Suprapubic skin (tissue), 4 donors: Measurements from ENCODE around the gene TAGLN3. TPM values are rescaled to one million over a fixed set of nuclear protein-coding genes. Genes with fewer than 3 reads are reported as not detected.

Source experiments
- DNase-seq, 2 donors: peaks; one replicate each; pipeline ENCODE4 v3.0.0-alpha.2; 2019; ENCODE audit warnings: low spot score in 2 of 2
- H3K27ac ChIP-seq: fragments of 200-600 bp; sonication (generic); one replicate; pipeline ENCODE4 v1.5.1; 2019
- H3K27me3 ChIP-seq: fragments of 200-600 bp; sonication (generic); one replicate; pipeline ENCODE4 v1.5.1; 2019
- H3K36me3 ChIP-seq: fragments of 200-600 bp; sonication (generic); one replicate; pipeline ENCODE4 v1.5.1; 2019
- H3K4me1 ChIP-seq: fragments of 200-600 bp; sonication (generic); one replicate; pipeline ENCODE4 v1.5.1; 2019
- H3K4me3 ChIP-seq: fragments of 200-600 bp; sonication (generic); one replicate; pipeline ENCODE4 v1.5.1; 2019; ENCODE audit warnings: mild to moderate bottlenecking
- H3K9me3 ChIP-seq: fragments of 200-600 bp; sonication (generic); one replicate; pipeline ENCODE4 v1.5.1; 2019
- CTCF ChIP-seq, 2 donors: fragments of 200-600 bp in 1 of 2; fragments of 450-650 bp in 1 of 2; sonication (generic) in 1 of 2; IDR thresholded peaks; one replicate each; pipeline ENCODE4 v1.5.1; 2016 to 2019; ENCODE audit warnings: antibody characterized with exemption in 2 of 2, mild to moderate bottlenecking in 1 of 2, moderate library complexity in 1 of 2
- EP300 ChIP-seq: sonication (generic); formaldehyde crosslinking; IDR thresholded peaks from one replicate; pipeline ENCODE4 v1.6.1; 2017; ENCODE audit warnings: antibody characterized with exemption
- POLR2A ChIP-seq, 2 donors: fragments of 450-650 bp; IDR thresholded peaks; one replicate each; pipeline ENCODE4 v1.6.1; 2017; ENCODE audit warnings: antibody characterized with exemption in 2 of 2, mild to moderate bottlenecking in 2 of 2, moderate library complexity in 2 of 2
- POLR2AphosphoS5 ChIP-seq, 3 donors: sonication (generic); formaldehyde crosslinking; IDR thresholded peaks; one replicate each; pipeline ENCODE4 v1.6.1; 2017; ENCODE audit warnings: antibody characterized with exemption in 3 of 3
- WGBS: methylation state at CpG from one replicate; pipeline ENCODE4 v1.1.5; 2018; 5-methylcytosine and 5-hydroxymethylcytosine counted together
- total RNA-seq, 4 donors: library from RNA; depleted of rRNA; stranded (reverse); fragments of >200 nt; gene quantifications; one replicate each; pipeline ENCODE4 v1.1.0, GENCODE V29; 2016

The TAGLN3 gene
- total RNA-seq, 4 donors from 2014 or later: 0.60 to 0.98 TPM; not detected in 2

- H3K9me3 ChIP-seq: no peaks in the 10 kb centered on the region
- H3K4me3 ChIP-seq: no peak overlapping the region
- H3K27ac ChIP-seq: no peak overlapping the region
- no peak for DNase-seq
- 9% methylated on average over 1 of the region's 1 CpG for WGBS
- H3K4me1 ChIP-seq: no peaks in the 10 kb centered on the region
- TF ChIP-seq CTCF (IDR thresholded peaks at IDR 0.05) (no peak), POLR2A (IDR thresholded peaks at IDR 0.05) (no peak), POLR2AphosphoS5 (IDR thresholded peaks at IDR 0.05) (no peak)
- H3K27me3 ChIP-seq: no peaks in the 10 kb centered on the region
- H3K36me3 ChIP-seq: no peaks in the 10 kb centered on the region
Observed at GRCh38 chr3:112007633-112008032, 8.9 kb downstream of the TAGLN3 start.

GRCh38 chr3:112009670-112010069 is 10.9 kb downstream of the TAGLN3 start:
- Histone ChIP-seq H3K4me1 (peaks cover 6% of the 10 kb centered on the region), H3K27ac (no peak overlapping the region), H3K27me3 (no peaks in the 10 kb centered on the region), H3K36me3 (no peaks in the 10 kb centered on the region), H3K4me3 (no peak overlapping the region), H3K9me3 (no peaks in the 10 kb centered on the region)
- no peak for TF ChIP-seq POLR2A (IDR thresholded peaks at IDR 0.05)
- no peak for TF ChIP-seq EP300
- TF ChIP-seq POLR2AphosphoS5 (IDR thresholded peaks at IDR 0.05): no peak
- no peak for TF ChIP-seq CTCF (IDR thresholded peaks at IDR 0.05)
- 90% methylated on average over 2 of the region's 2 CpGs for WGBS
- no peak for DNase-seq

GRCh38 chr3:112010636-112011035 is 11.9 kb downstream of the TAGLN3 start:
- 79% methylated on average over 3 of the region's 3 CpGs for WGBS
- H3K36me3 ChIP-seq: no peaks in the 10 kb centered on the region
- TF ChIP-seq EP300 (no peak), POLR2AphosphoS5 (IDR thresholded peaks at IDR 0.05) (no peak), POLR2A (IDR thresholded peaks at IDR 0.05) (no peak)
- H3K4me3 ChIP-seq: no peak overlapping the region
- H3K9me3 ChIP-seq: no peaks in the 10 kb centered on the region
- H3K27ac ChIP-seq: no peak overlapping the region
- DNase-seq: no peak
- H3K4me1 ChIP-seq: peaks cover 6% of the 10 kb centered on the region
- H3K27me3 ChIP-seq: no peaks in the 10 kb centered on the region

- peaks cover 6% of the 10 kb centered on the region for H3K4me1 ChIP-seq
- DNase-seq: no peak
- TF ChIP-seq EP300 (no peak), POLR2A (IDR thresholded peaks at IDR 0.05) (no peak), POLR2AphosphoS5 (IDR thresholded peaks at IDR 0.05) (no peak), CTCF (IDR thresholded peaks at IDR 0.05) (no peak)
- H3K36me3 ChIP-seq: no peaks in the 10 kb centered on the region
- no peak overlapping the region for H3K4me3 ChIP-seq
- WGBS: 90% methylated on average over 6 of the region's 6 CpGs
- no peaks in the 10 kb centered on the region for H3K9me3 ChIP-seq
- H3K27me3 ChIP-seq: no peaks in the 10 kb centered on the region
- no peak overlapping the region for H3K27ac ChIP-seq
Observed at GRCh38 chr3:112011376-112011940, 12.7 kb downstream of the TAGLN3 start.

- Histone ChIP-seq H3K27ac (no peak overlapping the region), H3K4me1 (peaks cover 6% of the 10 kb centered on the region), H3K9me3 (no peaks in the 10 kb centered on the region), H3K36me3 (no peaks in the 10 kb centered on the region), H3K4me3 (no peak overlapping the region), H3K27me3 (no peaks in the 10 kb centered on the region)
- no peak for DNase-seq
- 65% methylated on average over 6 of the region's 6 CpGs for WGBS
- TF ChIP-seq EP300: no peak
- TF ChIP-seq POLR2AphosphoS5 (IDR thresholded peaks at IDR 0.05): no peak
- no peak for TF ChIP-seq POLR2A (IDR thresholded peaks at IDR 0.05)
- TF ChIP-seq CTCF (IDR thresholded peaks at IDR 0.05): no peak
Observed at GRCh38 chr3:112012205-112012992, 13.7 kb downstream of the TAGLN3 start.
